CD14-positive monocyte (primary cell): ENCODE data around the gene TAF5L. TPM values are rescaled to one million over a fixed set of nuclear protein-coding genes. Genes with fewer than 3 reads are reported as not detected.

Experiments used
- DNase-seq, 3 donors: peaks; one replicate each; pipeline ENCODE4 v3.0.0-alpha.2; 2011 to 2022
- H2AFZ ChIP-seq: 2 replicates; pipeline ENCODE4 v1.6.0; 2012; ENCODE audit warnings: mild to moderate bottlenecking, low read depth, low read length, inconsistent platforms; ENCODE audit not compliant: insufficient read depth, poor library complexity, severe bottlenecking
- H3K27ac ChIP-seq, 2 donors: 1 replicate in 1 of 2; 2 replicates in 1 of 2; pipeline ENCODE4 v1.5.1; 2012 to 2013; ENCODE audit warnings: low read length in 2 of 2, control low read depth in 1 of 2, inconsistent platforms in 1 of 2, low read depth in 1 of 2, mild to moderate bottlenecking in 1 of 2
- H3K27me3 ChIP-seq, 2 donors: one replicate each; pipeline versions ENCODE4 v1.6.0 to v1.6.1; 2011 to 2013; ENCODE audit warnings: low read length in 2 of 2; ENCODE audit not compliant: control insufficient read depth in 2 of 2, insufficient read depth in 2 of 2
- H3K36me3 ChIP-seq, 2 donors: replicated peaks in 1 of 2; 1 replicate in 1 of 2; 2 replicates in 1 of 2; pipeline versions ENCODE4 v1.5.1 to v1.6.1; 2012 to 2013; ENCODE audit warnings: low read length in 2 of 2, control low read depth in 1 of 2, inconsistent platforms in 1 of 2, mild to moderate bottlenecking in 1 of 2; ENCODE audit not compliant: insufficient read depth in 2 of 2, control insufficient read depth in 1 of 2
- H3K4me1 ChIP-seq, 2 donors: 1 replicate in 1 of 2; 2 replicates in 1 of 2; pipeline versions ENCODE4 v1.5.1 to v1.6.1; 2012 to 2013; ENCODE audit warnings: low read length in 2 of 2, control low read depth in 1 of 2, inconsistent platforms in 1 of 2, mild to moderate bottlenecking in 1 of 2, moderate library complexity in 1 of 2; ENCODE audit not compliant: insufficient read depth in 2 of 2, control insufficient read depth in 1 of 2
- H3K4me2 ChIP-seq: replicated peaks from 2 replicates; pipeline ENCODE3; 2012; ENCODE audit warnings: low read length, moderate library complexity, mild to moderate bottlenecking; ENCODE audit not compliant: poor library complexity, severe bottlenecking; ENCODE audit errors: extremely low read depth
- H3K4me3 ChIP-seq, 3 experiments: fragments of 200-600 bp in 1 of 3; sonication (generic) in 1 of 3; replicated peaks in 1 of 3; 1 replicate in 2 of 3; 2 replicates in 1 of 3; pipeline ENCODE4 v1.5.1; 2011 to 2013; ENCODE audit warnings: low read length in 3 of 3, mild to moderate bottlenecking in 3 of 3, control low read depth in 2 of 3, low read depth in 2 of 3, inconsistent platforms in 1 of 3, moderate library complexity in 1 of 3
- H3K79me2 ChIP-seq: 2 replicates; pipeline ENCODE4 v1.6.0; 2012; ENCODE audit warnings: mild to moderate bottlenecking, control low read depth, inconsistent platforms, low read length, moderate library complexity; ENCODE audit not compliant: insufficient read depth
- H3K9ac ChIP-seq: 2 replicates; pipeline ENCODE4 v1.6.0; 2017; ENCODE audit warnings: low read length, mild to moderate bottlenecking; ENCODE audit not compliant: insufficient read depth, poor library complexity, severe bottlenecking
- H3K9me3 ChIP-seq, 2 donors: replicated peaks in 1 of 2; 1 replicate in 1 of 2; 2 replicates in 1 of 2; pipeline versions ENCODE4 v1.5.1 to v1.6.1; 2012 to 2013; ENCODE audit warnings: low read length in 2 of 2, control low read depth in 1 of 2; ENCODE audit not compliant: control insufficient read depth in 1 of 2, insufficient read depth in 1 of 2
- H4K20me1 ChIP-seq: 2 replicates; pipeline ENCODE4 v1.6.0; 2012; ENCODE audit warnings: mild to moderate bottlenecking, low read length, control low read depth, moderate library complexity; ENCODE audit not compliant: insufficient read depth
- H3K27ac Mint-ChIP-seq, 7 donors: one replicate each; pipeline ENCODE4 v1.8.0; 2020; ENCODE audit warnings: mild to moderate bottlenecking in 7 of 7, mixed read lengths in 7 of 7, moderate library complexity in 6 of 7, inconsistent platforms in 2 of 7
- H3K27me3 Mint-ChIP-seq, 3 donors: one replicate each; pipeline ENCODE4 v1.8.0; 2021 to 2022; ENCODE audit warnings: low read depth in 3 of 3, mild to moderate bottlenecking in 3 of 3, mixed read lengths in 3 of 3, moderate library complexity in 3 of 3, inconsistent platforms in 1 of 3
- H3K36me3 Mint-ChIP-seq, 2 donors: one replicate each; pipeline ENCODE4 v1.8.0; 2020; ENCODE audit warnings: mixed read lengths in 2 of 2, inconsistent platforms in 1 of 2, mild to moderate bottlenecking in 1 of 2
- H3K4me1 Mint-ChIP-seq: one replicate; pipeline ENCODE4 v1.8.0; 2020; ENCODE audit warnings: mild to moderate bottlenecking, mixed read lengths
- H3K4me3 Mint-ChIP-seq, 2 donors: one replicate each; pipeline ENCODE4 v1.8.0; 2020; ENCODE audit warnings: mild to moderate bottlenecking in 2 of 2, mixed read lengths in 2 of 2, moderate library complexity in 1 of 2
- H3K9me3 Mint-ChIP-seq, 7 donors: one replicate each; pipeline ENCODE4 v1.8.0; 2020 to 2022; ENCODE audit warnings: mixed read lengths in 7 of 7, mild to moderate bottlenecking in 6 of 7, moderate library complexity in 6 of 7, inconsistent platforms in 2 of 7
- WGBS: methylation state at CpG from one replicate; pipeline ENCODE4 v1.1.5; 2013; ENCODE audit warnings: missing lambda C conversion rate; ENCODE audit not compliant: insufficient coverage; 5-methylcytosine and 5-hydroxymethylcytosine counted together
- intact Hi-C, 2 donors: fragments of 100-400 bp; cut with micrococcal nuclease; formaldehyde crosslinking; loops; one replicate each; pipeline versions ENCODE4 v1.15.0 to v1.15.1; 2023
- polyA plus RNA-seq, 3 donors: library from polyadenylated mRNA; depleted of rRNA in 1 of 3; unstranded in 2 of 3; stranded (reverse) in 1 of 3; fragments of 300-500 nt in 2 of 3; fragments of >200 nt in 1 of 3; fragmentation: Illumina TruSeq in 2 of 3; gene quantifications; 1 replicate in 2 of 3; 2 replicates in 1 of 3; pipeline ENCODE4 v1.2.3, GENCODE V29; 2012 to 2021
- TF ChIP-seq, protein P1 (sequence below): fragments of 200-600 bp; IDR thresholded peaks from one replicate; pipeline ENCODE4 v1.8.0; 2022; ENCODE audit warnings: antibody characterized with exemption, mild to moderate bottlenecking

TAF5L gene
- polyA plus RNA-seq, 3 donors = 3.8 to 15.4 (median 4.9) TPM

DNA sequence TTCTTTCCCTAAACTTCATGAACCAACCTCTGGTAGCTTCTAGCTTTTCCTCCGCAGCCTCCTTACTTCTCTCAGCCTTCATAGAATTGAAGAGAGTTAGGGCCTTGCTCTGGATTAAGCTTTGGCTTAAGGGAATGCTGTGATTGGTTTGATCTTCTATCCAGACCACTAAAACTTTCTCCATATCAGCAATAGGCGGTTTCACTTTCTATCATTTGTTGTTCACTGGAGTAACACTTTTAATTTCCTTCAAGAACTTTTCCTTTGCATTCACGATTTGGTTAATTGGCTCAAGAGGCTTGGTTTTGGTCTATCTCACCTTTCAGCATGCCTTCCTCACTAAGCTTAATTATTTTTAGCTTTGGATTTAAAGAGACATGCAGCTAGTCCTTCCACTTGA, 5.2 kb upstream of the TAF5L start:
- Histone ChIP-seq H3K27me3 (no peaks in the 10 kb centered on the region), H4K20me1 (peaks cover 4% of the 10 kb centered on the region), H3K9ac (no peak overlapping the region), H3K4me1 (peaks cover 9 to 15% of the 10 kb centered on the region in 2 donors), H3K27ac (no peak overlapping the region), H2AFZ (no peak overlapping the region), H3K9me3 (no peaks in the 10 kb centered on the region), H3K79me2 (peaks cover 40% of the 10 kb centered on the region), H3K36me3 (peaks cover 18 to 44% of the 10 kb centered on the region in 2 donors), H3K4me3 (no peak overlapping the region), H3K4me2 (no peak overlapping the region)
- no peaks in the 10 kb centered on the region for H3K9me3 Mint-ChIP-seq
- H3K36me3 Mint-ChIP-seq = peaks cover 30 to 38% of the 10 kb centered on the region in 2 donors
- peaks cover 17% of the 10 kb centered on the region for H3K4me1 Mint-ChIP-seq
- DNase-seq = no peak
- no peak overlapping the region for H3K27ac Mint-ChIP-seq
- no peak overlapping the region for H3K4me3 Mint-ChIP-seq
- TF ChIP-seq, protein P1, sequence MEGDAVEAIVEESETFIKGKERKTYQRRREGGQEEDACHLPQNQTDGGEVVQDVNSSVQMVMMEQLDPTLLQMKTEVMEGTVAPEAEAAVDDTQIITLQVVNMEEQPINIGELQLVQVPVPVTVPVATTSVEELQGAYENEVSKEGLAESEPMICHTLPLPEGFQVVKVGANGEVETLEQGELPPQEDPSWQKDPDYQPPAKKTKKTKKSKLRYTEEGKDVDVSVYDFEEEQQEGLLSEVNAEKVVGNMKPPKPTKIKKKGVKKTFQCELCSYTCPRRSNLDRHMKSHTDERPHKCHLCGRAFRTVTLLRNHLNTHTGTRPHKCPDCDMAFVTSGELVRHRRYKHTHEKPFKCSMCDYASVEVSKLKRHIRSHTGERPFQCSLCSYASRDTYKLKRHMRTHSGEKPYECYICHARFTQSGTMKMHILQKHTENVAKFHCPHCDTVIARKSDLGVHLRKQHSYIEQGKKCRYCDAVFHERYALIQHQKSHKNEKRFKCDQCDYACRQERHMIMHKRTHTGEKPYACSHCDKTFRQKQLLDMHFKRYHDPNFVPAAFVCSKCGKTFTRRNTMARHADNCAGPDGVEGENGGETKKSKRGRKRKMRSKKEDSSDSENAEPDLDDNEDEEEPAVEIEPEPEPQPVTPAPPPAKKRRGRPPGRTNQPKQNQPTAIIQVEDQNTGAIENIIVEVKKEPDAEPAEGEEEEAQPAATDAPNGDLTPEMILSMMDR = no peak
- intact Hi-C loops = no loop called here
- H3K27me3 Mint-ChIP-seq = no peaks in the 10 kb centered on the region
- no CpG with 5 or more reads among the region's 3 CpGs for WGBS

DNA sequence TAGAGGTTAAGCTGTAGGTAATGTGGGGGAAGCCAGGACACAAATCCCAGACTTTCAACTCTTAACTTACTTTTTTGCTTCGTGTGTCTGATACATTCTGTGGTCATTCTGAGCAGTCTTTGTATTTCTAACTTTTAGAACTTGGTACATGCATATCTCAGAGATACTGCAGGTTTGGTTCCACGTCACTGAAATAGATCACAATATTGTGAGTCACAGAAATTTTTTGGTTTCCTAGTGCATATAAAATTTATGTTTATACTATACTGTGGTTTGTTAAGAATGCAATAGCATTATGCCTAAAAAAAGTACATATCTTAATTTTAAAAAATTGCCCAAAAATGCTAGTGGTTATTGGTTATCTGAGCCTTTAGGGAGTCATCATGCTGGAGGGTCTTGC, 3.3 kb upstream of the TAF5L start:
- Mint-ChIP-seq H3K4me3 (no peak overlapping the region), H3K4me1 (peaks cover 28% of the 10 kb centered on the region), H3K27ac (no peak overlapping the region), H3K9me3 (no peaks in the 10 kb centered on the region), H3K36me3 (peaks cover 11 to 19% of the 10 kb centered on the region in 2 donors), H3K27me3 (no peaks in the 10 kb centered on the region)
- Histone ChIP-seq H3K36me3 (peaks cover 0 to 25% of the 10 kb centered on the region in 2 donors), H4K20me1 (peaks cover 15% of the 10 kb centered on the region), H3K4me2 (no peak overlapping the region), H3K27me3 (no peaks in the 10 kb centered on the region), H3K79me2 (peaks cover 54% of the 10 kb centered on the region), H3K9ac (no peak overlapping the region), H3K4me3 (no peak overlapping the region), H3K4me1 (peaks cover 19 to 26% of the 10 kb centered on the region in 2 donors), H3K27ac (no peak overlapping the region), H3K9me3 (no peaks in the 10 kb centered on the region), H2AFZ (no peak overlapping the region)
- no peak for DNase-seq
- TF ChIP-seq, protein P1 = no peak
- intact Hi-C loops = loop anchor here (5.0 to 10.0 kb wide), 3 partner anchors 72 to 1144 kb away; partner anchors contain the start of genes ABCB10 (in 2 of the 2), GALNT2 (in 2 of the 2) and RNF187 (in 1 of the 2)
- WGBS = no CpG with 5 or more reads among the region's 2 CpGs
